ENCODE results near the gene AOPEP. TPM values are rescaled to one million over a fixed set of nuclear protein-coding genes. Genes with fewer than 3 reads are reported as not detected.

AOPEP gene
- total RNA-seq, 4 donors from 2014 or later = 56.5 to 160 (median 103) TPM

DNA sequence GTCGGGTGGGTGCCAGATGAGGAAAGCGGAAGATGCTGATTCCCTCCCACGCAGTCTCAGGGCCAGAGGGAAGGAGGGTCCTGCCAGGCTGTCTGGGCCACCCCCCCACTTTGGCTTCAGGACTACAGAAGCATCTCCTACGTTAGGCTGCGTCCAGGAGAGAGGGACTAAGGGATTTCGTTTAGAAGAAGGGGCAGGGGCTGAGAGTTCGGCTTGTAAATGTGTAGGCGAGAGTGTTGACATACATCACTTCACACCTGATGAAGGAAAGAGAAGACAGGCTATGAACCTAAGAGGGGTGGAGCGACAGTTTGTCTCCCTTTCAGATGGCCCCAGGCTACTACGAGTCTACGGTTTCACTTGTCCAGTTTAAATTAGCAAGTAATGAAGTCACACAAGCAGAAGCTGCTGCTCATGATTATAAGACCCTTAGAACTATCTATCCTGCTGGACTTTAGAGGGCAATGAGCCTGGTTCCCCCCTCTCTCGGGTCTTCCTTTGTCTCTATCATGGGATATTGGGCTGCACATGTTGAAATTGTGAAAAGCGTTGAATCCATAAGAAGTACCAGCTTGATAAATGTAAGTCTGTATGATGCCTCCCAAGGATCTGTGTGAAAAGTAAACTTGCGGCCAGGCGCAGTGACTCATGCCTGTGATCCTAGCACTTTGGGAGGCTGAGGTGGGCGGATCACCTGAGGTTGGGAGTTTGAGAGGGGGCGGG is 193.0 kb downstream of the AOPEP start:
- Histone ChIP-seq H3K9me3 (no peaks in the 10 kb centered on the region), H3K4me1 (peaks cover 22 to 34% of the 10 kb centered on the region in 2 donors), H3K4me3 (no peak overlapping the region), H3K27me3 (no peaks in the 10 kb centered on the region), H3K36me3 (no peaks in the 10 kb centered on the region), H3K27ac (no peak overlapping the region)
- TF ChIP-seq, protein P1, sequence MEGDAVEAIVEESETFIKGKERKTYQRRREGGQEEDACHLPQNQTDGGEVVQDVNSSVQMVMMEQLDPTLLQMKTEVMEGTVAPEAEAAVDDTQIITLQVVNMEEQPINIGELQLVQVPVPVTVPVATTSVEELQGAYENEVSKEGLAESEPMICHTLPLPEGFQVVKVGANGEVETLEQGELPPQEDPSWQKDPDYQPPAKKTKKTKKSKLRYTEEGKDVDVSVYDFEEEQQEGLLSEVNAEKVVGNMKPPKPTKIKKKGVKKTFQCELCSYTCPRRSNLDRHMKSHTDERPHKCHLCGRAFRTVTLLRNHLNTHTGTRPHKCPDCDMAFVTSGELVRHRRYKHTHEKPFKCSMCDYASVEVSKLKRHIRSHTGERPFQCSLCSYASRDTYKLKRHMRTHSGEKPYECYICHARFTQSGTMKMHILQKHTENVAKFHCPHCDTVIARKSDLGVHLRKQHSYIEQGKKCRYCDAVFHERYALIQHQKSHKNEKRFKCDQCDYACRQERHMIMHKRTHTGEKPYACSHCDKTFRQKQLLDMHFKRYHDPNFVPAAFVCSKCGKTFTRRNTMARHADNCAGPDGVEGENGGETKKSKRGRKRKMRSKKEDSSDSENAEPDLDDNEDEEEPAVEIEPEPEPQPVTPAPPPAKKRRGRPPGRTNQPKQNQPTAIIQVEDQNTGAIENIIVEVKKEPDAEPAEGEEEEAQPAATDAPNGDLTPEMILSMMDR (IDR thresholded peaks at IDR 0.05 in 4 of 5, conservative IDR thresholded peaks at IDR 0.05 in 1 of 5) = no peak
- no peak for TF ChIP-seq POLR2A (IDR thresholded peaks at IDR 0.05)
- no peak for DNase-seq
- intact Hi-C loops (cut with DNase I; ENCODE audit: low total_unique reads) (loop anchor here (2.0 to 5.0 kb wide), 2 partner anchors 117 to 137 kb away; no protein-coding TSS in a partner anchor), in situ Hi-C loops (cut with MboI; ENCODE audit: low sequenced_read_pairs in 4 of 4) (no loop called here)
- ATAC-seq = no peak

DNA sequence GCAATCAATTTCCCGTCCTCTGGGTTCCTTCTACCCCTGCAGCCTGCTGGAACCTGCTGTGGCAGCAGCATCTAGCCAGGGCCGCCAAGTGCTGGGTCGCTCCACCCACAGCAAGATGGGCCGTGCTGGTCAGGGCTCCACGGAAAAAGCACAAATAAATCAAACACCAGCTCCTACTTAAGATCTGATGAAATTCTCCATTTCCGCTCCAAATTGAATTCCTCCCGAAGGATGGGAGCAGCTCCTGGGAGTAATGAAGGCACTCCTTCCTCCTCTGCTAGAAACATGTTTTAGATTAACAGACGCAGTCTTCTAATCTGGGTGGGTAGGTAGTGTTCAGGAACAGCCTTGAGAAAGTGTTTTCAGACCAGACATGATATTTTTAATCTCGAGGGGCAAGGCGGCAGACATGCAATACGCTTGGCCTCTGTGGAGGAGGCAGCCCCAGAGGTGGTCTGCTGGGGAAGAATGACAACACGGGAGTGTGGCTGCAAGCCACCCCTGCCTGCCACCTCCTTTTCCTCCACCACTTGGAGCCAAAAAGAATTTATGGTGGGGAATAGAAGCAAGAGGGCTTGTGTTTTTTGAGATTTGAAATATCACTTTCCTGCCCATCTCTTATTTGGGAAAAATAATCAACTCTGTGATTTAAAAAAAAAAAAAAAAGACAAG is 194.1 kb downstream of the AOPEP start:
- in situ Hi-C loops (cut with MboI; ENCODE audit: low sequenced_read_pairs in 4 of 4) = no loop called here

DNA sequence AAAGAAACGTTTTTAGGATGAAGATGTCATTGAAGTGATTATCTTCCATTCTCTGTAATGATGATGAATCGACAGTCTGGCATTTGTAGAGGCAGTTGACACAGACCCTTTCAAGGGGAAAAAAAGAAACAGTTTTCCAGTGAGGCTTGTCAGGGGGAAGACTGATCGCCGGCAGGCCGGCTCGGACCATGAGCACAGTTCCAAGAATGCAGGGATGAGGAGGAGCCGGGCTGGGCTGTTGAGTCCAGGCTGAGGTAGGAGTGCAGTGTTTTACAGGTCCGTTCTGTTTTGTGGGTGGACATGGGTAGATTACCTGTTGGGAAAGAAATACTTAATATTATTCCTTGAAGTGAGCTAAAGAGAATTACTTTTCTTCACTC is 194.6 kb downstream of the AOPEP start:
- TF ChIP-seq, protein P1 (IDR thresholded peaks at IDR 0.05 in 4 of 5, conservative IDR thresholded peaks at IDR 0.05 in 1 of 5) = no peak
- TF ChIP-seq POLR2A (IDR thresholded peaks at IDR 0.05) = no peak
- DNase-seq (no peak), ATAC-seq (no peak)
- Histone ChIP-seq H3K4me1 (peaks cover 22 to 32% of the 10 kb centered on the region in 2 donors), H3K4me3 (no peak overlapping the region), H3K27me3 (no peaks in the 10 kb centered on the region), H3K9me3 (no peaks in the 10 kb centered on the region), H3K36me3 (no peaks in the 10 kb centered on the region), H3K27ac (peak overlapping the region; percentile 38 to 65 (median 45))
- in situ Hi-C loops (cut with MboI; ENCODE audit: low sequenced_read_pairs in 4 of 4) = no loop called here
- intact Hi-C loops (cut with DNase I; ENCODE audit: low total_unique reads) = loop anchor here (2.0 to 5.0 kb wide), 2 partner anchors 119 to 138 kb away; no protein-coding TSS in a partner anchor

More for the DNA sequence above, 194.1 kb downstream of the AOPEP start:
- Histone ChIP-seq H3K4me3 (no peak overlapping the region), H3K4me1 (peaks cover 22 to 32% of the 10 kb centered on the region in 2 donors), H3K27ac (peak overlapping the region; percentile 38 to 65 (median 45)), H3K36me3 (no peaks in the 10 kb centered on the region), H3K9me3 (no peaks in the 10 kb centered on the region), H3K27me3 (no peaks in the 10 kb centered on the region)
- peak; percentile 30 to 37 for ATAC-seq
- intact Hi-C loops (cut with DNase I; ENCODE audit: low total_unique reads) = loop anchor here (2.0 to 5.0 kb wide), 2 partner anchors 118 to 138 kb away; no protein-coding TSS in a partner anchor
- TF ChIP-seq, protein P1 (IDR thresholded peaks at IDR 0.05 in 4 of 5, conservative IDR thresholded peaks at IDR 0.05 in 1 of 5) = no peak
- TF ChIP-seq POLR2A (IDR thresholded peaks at IDR 0.05) = no peak
- DNase-seq = peak in 1 of 2 donors; percentile 51

DNA sequence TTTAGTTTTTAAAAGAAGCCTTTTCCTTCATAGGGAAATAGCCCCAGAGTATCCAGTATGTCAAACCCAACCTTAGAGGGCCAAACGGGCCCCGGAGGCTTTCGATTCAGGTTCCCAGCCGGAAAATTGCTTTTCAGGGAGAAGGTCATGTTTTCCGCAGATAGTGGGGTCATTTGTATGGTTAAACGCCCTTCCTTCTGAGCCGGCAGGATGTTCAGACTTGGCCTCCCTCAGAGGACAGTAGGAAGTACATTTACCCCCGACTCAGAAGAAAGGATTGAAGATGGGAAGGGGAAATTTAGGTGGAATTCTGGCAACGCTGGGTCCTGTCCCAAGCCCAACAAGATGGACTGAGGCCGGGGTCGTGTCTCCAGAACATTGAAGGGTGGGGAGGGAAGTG is 195.2 kb downstream of the AOPEP start:
- intact Hi-C loops (cut with DNase I; ENCODE audit: low total_unique reads) = loop anchor here (2.0 to 5.0 kb wide), 2 partner anchors 119 to 139 kb away; no protein-coding TSS in a partner anchor
- ATAC-seq = no peak
- no peaks in the 10 kb centered on the region for H3K9me3 ChIP-seq
- H3K4me3 ChIP-seq = no peak overlapping the region
- H3K4me1 ChIP-seq = peaks cover 22 to 32% of the 10 kb centered on the region in 2 donors
- H3K36me3 ChIP-seq = no peaks in the 10 kb centered on the region
- no peaks in the 10 kb centered on the region for H3K27me3 ChIP-seq
- DNase-seq = no peak
- peak overlapping the region; percentile 38 to 65 (median 45) for H3K27ac ChIP-seq
- TF ChIP-seq, protein P1 (IDR thresholded peaks at IDR 0.05 in 4 of 5, conservative IDR thresholded peaks at IDR 0.05 in 1 of 5) = no peak
- TF ChIP-seq POLR2A (IDR thresholded peaks at IDR 0.05) = no peak
- in situ Hi-C loops (cut with MboI; ENCODE audit: low sequenced_read_pairs in 4 of 4) = no loop called here
